Measurements from ENCODE around the gene ZNF574. TPM values are rescaled to one million over a fixed set of nuclear protein-coding genes. Genes with fewer than 3 reads are reported as not detected.
"Not testable (repeated sequence)": the region's sequence is repeated elsewhere in the genome, so short reads cannot be mapped to it uniquely, and the experiment has no call there.

The ZNF574 gene
- polyA plus RNA-seq (2012; ENCODE audit: missing spikeins), result 3.2 TPM

DNA sequence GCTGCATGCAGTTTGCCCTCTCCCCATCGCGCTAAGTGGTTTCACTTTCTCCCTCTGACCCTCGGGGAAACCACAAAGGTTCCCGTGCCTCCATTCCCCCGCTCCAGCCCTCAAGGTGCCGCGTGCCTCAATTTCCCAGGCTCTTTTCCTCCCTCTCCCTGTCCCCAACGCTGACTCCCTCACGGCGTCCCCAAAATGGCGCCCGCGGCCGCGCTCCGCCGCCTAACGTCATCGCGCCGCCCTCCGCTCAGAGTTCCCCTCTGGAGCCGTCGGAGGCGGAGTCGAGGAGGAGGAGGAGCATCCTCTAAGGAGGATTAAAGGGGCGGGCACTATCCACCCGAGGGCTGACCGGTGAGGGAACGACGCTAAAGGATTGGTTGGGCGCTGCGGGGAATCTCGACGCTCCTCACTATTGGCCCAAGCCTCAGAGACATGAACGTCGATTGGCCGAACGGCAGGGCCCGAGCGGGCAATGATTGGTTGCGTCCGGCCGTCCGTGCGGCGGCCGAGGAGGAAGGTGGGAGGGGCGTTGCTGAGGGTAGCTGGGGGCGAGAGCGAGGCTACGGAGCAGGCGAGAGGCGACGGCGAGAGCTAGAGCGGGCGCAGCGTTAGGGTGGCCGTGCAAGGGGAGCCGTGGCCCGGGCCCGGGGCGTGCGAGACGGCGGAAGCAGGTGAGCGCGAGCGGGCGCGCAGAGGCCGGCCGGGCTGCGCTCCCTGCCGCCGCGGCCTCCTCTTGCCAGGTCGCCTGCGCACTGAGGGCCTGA, at the start of gene ZNF574:
ZNF574 (plus strand) TSS at position 551 of the 764 bp plus-strand sequence. CDS start 2,441 bp downstream, outside the sequence.
- TF ChIP-seq POLR2A (IDR thresholded peaks at IDR 0.05; ENCODE audit: low read depth, low read length) (peak; percentile 85), TAF1 (IDR thresholded peaks at IDR 0.05; ENCODE audit: borderline replicate concordance, low read depth, low read length) (peak; percentile 92), POLR2AphosphoS5 (IDR thresholded peaks at IDR 0.05; ENCODE audit: low read depth, low read length) (peak; percentile 86)
- DNase-seq (ENCODE audit: insufficient read length) (peak; percentile 96), FAIRE-seq (peak; percentile 100)

GRCh38 chr19:42028304-42029216, 47.4 kb upstream of the ZNF574 start:
- TF ChIP-seq TAF1 (IDR thresholded peaks at IDR 0.05; ENCODE audit: borderline replicate concordance, low read depth, low read length) (no peak), POLR2A (IDR thresholded peaks at IDR 0.05; ENCODE audit: low read depth, low read length) (no peak), POLR2AphosphoS5 (IDR thresholded peaks at IDR 0.05; ENCODE audit: low read depth, low read length) (no peak)
- DNase-seq (ENCODE audit: insufficient read length) (no peak), FAIRE-seq (no peak)

- no peak for FAIRE-seq
Measured at GRCh38 chr19:42030645-42031440, 45.1 kb upstream of the ZNF574 start.

DNA sequence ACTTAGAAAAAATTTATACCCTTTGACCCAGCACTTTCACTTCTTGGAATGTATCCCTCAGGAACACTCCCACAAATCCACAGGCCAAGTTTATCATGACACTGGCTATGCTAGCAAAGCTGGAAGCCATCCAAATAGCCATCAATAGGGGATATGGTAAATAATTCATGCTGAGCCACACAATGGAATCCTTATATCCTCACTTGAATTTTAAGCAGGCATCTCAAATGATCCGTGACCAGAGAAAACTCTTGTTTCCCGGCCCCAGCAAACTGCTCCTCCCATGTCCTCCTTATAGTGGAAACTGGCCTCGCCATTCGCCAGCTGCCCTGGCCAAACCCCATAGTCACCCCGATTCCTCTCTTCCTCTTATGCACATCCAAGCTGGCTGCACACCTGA, 43.5 kb upstream of the ZNF574 start:
- DNase-seq (ENCODE audit: insufficient read length) (no peak), FAIRE-seq (no peak)
- TF ChIP-seq TAF1 (IDR thresholded peaks at IDR 0.05; ENCODE audit: borderline replicate concordance, low read depth, low read length) (no peak), POLR2AphosphoS5 (IDR thresholded peaks at IDR 0.05; ENCODE audit: low read depth, low read length) (no peak), POLR2A (IDR thresholded peaks at IDR 0.05; ENCODE audit: low read depth, low read length) (no peak)

More at GRCh38 chr19:42030645-42031440, 45.1 kb upstream of the ZNF574 start:
- TF ChIP-seq POLR2AphosphoS5 (IDR thresholded peaks at IDR 0.05; ENCODE audit: low read depth, low read length), result no peak
- TF ChIP-seq TAF1 (IDR thresholded peaks at IDR 0.05; ENCODE audit: borderline replicate concordance, low read depth, low read length), result no peak
- TF ChIP-seq POLR2A (IDR thresholded peaks at IDR 0.05; ENCODE audit: low read depth, low read length), result no peak
- DNase-seq (ENCODE audit: insufficient read length), result no peak

GRCh38 chr19:42033413-42033812, 42.6 kb upstream of the ZNF574 start:
- no peak for DNase-seq (ENCODE audit: insufficient read length)
- no peak for FAIRE-seq
- no peak for TF ChIP-seq POLR2AphosphoS5 (IDR thresholded peaks at IDR 0.05; ENCODE audit: low read depth, low read length)
- TF ChIP-seq POLR2A (IDR thresholded peaks at IDR 0.05; ENCODE audit: low read depth, low read length), result no peak
- no peak for TF ChIP-seq TAF1 (IDR thresholded peaks at IDR 0.05; ENCODE audit: borderline replicate concordance, low read depth, low read length)

DNA sequence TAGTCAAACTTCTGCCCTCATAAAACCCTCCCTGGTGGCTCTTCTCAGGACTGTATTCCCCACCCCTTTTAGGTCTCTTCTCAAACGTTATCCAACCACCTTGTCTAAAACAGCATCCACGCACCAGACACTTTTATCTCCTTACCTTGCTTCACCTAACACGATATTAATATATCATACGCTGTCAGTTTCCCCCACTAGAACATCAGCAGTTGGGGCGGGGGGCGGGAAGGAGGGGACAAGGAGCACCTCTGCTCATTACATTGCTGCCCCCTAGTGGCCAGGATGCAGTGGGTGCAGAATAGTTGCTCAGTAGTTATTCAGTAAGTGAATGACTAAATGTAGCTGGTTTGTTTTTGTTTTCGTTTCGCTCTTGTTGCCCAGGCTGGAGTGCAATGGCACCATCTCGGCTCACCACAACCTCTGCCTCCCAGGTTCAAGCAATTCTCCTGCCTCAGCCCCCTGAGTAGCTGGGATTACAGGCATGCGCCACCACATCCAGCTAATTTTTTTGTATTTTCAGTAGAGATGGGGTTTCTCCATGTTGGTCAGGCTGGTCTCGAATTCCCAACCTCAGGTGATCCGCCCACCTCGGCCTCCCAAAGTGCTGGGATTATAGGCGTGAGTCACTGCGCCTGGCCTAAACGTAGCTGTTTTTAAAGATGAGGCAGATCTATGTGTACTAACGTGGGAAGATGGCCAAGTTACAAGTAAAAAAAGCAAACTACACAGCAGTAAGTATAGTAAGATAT, 41.1 kb upstream of the ZNF574 start:
- peak; percentile 57 for DNase-seq (ENCODE audit: insufficient read length)
- FAIRE-seq, result peak; percentile 92

DNA sequence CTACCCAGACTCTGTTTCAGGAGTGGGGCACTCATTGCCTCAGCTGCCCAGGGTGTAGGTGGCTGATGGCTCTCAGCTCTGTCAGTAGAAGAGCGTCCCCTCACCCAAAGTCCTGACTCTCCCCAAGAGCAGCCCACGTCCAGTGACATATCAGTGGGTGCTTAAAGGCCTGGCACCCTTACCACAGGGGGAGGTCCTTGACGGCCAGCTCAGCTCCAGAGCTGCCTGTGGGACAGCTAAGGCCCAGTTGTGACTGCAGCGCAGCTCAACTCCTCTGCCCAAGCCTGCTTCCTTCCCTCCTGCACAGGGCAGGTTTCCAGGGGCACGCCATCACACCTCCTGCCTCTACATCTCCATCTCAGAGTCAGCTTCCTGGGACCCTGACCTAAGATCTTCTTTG, 38.3 kb upstream of the ZNF574 start:
- no peak for DNase-seq (ENCODE audit: insufficient read length)
- TF ChIP-seq TAF1 (IDR thresholded peaks at IDR 0.05; ENCODE audit: borderline replicate concordance, low read depth, low read length), result no peak
- no peak for TF ChIP-seq POLR2AphosphoS5 (IDR thresholded peaks at IDR 0.05; ENCODE audit: low read depth, low read length)
- TF ChIP-seq POLR2A (IDR thresholded peaks at IDR 0.05; ENCODE audit: low read depth, low read length), result no peak
- no peak for FAIRE-seq

- TF ChIP-seq POLR2A (IDR thresholded peaks at IDR 0.05; ENCODE audit: low read depth, low read length) (no peak), POLR2AphosphoS5 (IDR thresholded peaks at IDR 0.05; ENCODE audit: low read depth, low read length) (no peak), TAF1 (IDR thresholded peaks at IDR 0.05; ENCODE audit: borderline replicate concordance, low read depth, low read length) (no peak)
- FAIRE-seq (no peak), DNase-seq (ENCODE audit: insufficient read length) (no peak)
Measured at GRCh38 chr19:42038666-42039065, 37.3 kb upstream of the ZNF574 start.

GRCh38 chr19:42040031-42040430, 35.9 kb upstream of the ZNF574 start:
- no peak for FAIRE-seq

GRCh38 chr19:42040491-42040890, 35.5 kb upstream of the ZNF574 start:
- not testable (repeated sequence) for FAIRE-seq; DNase-seq (ENCODE audit: insufficient read length)

More at GRCh38 chr19:42040031-42040430, 35.9 kb upstream of the ZNF574 start:
- DNase-seq (ENCODE audit: insufficient read length), result no peak
- TF ChIP-seq POLR2A (IDR thresholded peaks at IDR 0.05; ENCODE audit: low read depth, low read length), result no peak
- TF ChIP-seq TAF1 (IDR thresholded peaks at IDR 0.05; ENCODE audit: borderline replicate concordance, low read depth, low read length), result no peak
- TF ChIP-seq POLR2AphosphoS5 (IDR thresholded peaks at IDR 0.05; ENCODE audit: low read depth, low read length), result no peak

All from GM12892 (cell line).